SK-N-MC (cell line): ENCODE measurements around the gene DGKI.

Source experiments
- EZH2 ChIP-seq: fragments of 200-600 bp; sonication (generic); IDR thresholded peaks from one replicate; pipeline ENCODE4 v1.6.1; 2017; ENCODE audit warnings: antibody characterized with exemption
- POLR2AphosphoS5 ChIP-seq: IDR thresholded peaks from 2 replicates; pipeline ENCODE4 v1.6.1; 2012; ENCODE audit warnings: mild to moderate bottlenecking, low read depth, low read length, borderline replicate concordance

DNA sequence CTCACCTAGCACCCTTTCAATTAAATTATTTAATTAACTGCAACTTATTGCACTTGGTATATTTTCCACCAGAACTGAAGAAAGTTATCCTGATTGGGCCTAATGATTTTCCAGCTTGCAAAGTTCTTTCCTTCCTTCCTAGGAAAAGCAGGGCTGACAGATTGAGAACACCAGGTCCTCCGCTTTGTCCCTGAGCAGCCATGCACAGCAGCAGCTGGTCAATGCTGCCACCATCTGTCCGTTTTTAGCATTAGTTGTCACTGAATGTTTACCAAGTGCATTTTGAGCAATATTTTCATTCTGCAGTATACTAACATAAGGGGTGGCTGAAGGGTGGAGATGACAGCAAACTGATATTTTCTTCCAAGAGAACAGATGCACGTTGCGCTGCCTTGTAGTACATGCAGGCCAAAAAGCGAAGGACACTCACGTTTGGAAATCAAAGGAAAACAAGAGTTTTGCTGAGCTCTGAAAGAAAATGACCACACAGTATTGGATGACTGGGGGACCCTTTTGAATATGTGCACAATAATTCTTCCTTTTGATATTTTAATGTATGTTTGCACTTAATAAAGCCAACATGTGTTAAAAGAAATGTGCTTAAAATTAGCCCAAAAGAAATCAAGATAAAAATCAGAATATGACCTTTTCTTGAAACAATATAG, 254.4 kb downstream of the DGKI start:
- TF ChIP-seq EZH2 (no peak), POLR2AphosphoS5 (no peak)
